ENCODE results near the gene SLC38A3. TPM values are rescaled to one million over a fixed set of nuclear protein-coding genes. Genes with fewer than 3 reads are reported as not detected.
A peak's percentile ranks its signal among the peaks of the same experiment; 100 is the strongest.

SLC38A3 gene
- total and polyA plus RNA-seq, 2 of the 8 experiments (the other 6 are each of a cell fraction or from before 2014, with no cell fraction given) = 1.2 to 3.7 TPM

GRCh38 chr3:50210510-50211367, 5.7 kb downstream of the SLC38A3 start:
- peak in 1 of 3 experiments; percentile 3; a peak in 1 of 4 replicates for TF ChIP-seq CTCF (IDR thresholded peaks at IDR 0.05; ENCODE audit: control extremely low read depth in 1 of 3, insufficient read depth in 1 of 3, low read depth in 1 of 3, low read length in 3 of 3)
- no peak for TF ChIP-seq SRF (IDR thresholded peaks at IDR 0.05; ENCODE audit: low read depth, low read length)
- TF ChIP-seq SIN3A (conservative IDR thresholded peaks at IDR 0.05 in 1 of 2, IDR thresholded peaks at IDR 0.05 in 1 of 2; ENCODE audit: low read depth in 1 of 2, low read length in 2 of 2) = peak in 1 of 2 experiments; percentile 76; a peak in 2 of 4 replicates
- no peak for TF ChIP-seq SP4 (IDR thresholded peaks at IDR 0.05; ENCODE audit: low read length)
- no peak for TF ChIP-seq YY1 (IDR thresholded peaks at IDR 0.05; ENCODE audit: low read depth, low read length)
- TF ChIP-seq POU5F1 (IDR thresholded peaks at IDR 0.05; ENCODE audit: low read depth, low read length) = peak; percentile 91
- no peak overlapping the region; a peak in 1 of 8 replicates for H3K4me3 ChIP-seq (ENCODE audit: extremely low read depth in 1 of 4, insufficient read depth in 2 of 4, low read depth in 3 of 4, low read length in 4 of 4)
- H3K79me1 ChIP-seq (ENCODE audit: low read depth, low read length) = no peaks in the 10 kb centered on the region
- 76% methylated on average over 13 of the region's 13 CpGs; no CpG with 5 or more reads in 1 of the 2 experiments for whole genome bisulfite sequencing, 2 experiments (ENCODE audit: extremely low coverage in 1 of 2, insufficient coverage in 1 of 2, insufficient read length in 1 of 2, insufficient replicate concordance in 2 of 2, low coverage in 1 of 2, low lambda C conversion rate in 2 of 2, missing lambda C conversion rate in 1 of 2)
- peak overlapping the region; percentile 62 for H4K91ac ChIP-seq (replicated peaks; ENCODE audit: insufficient read length, low read length)
- DNase-seq (ENCODE audit: low read depth in 1 of 2, low spot score in 2 of 2) (no peak), FAIRE-seq (peak; percentile 52)
- peak overlapping the region; percentile 71 for H3K18ac ChIP-seq (ENCODE audit: extremely low read depth, low read length)
- H3K4me2 ChIP-seq (ENCODE audit: insufficient read depth in 1 of 2, low read depth in 2 of 2, low read length in 2 of 2) = peak overlapping the region; percentile 15 to 22; a peak in 2 of 4 replicates
- no peaks in the 10 kb centered on the region for H3K36me3 ChIP-seq (ENCODE audit: control insufficient read depth in 2 of 4, insufficient read depth in 4 of 4, low read length in 3 of 4)
- H2BK20ac ChIP-seq (ENCODE audit: low read length) = 0 out of 2 replicates have a peak overlapping the region, but pooled peaks have one; percentile 48
- no peak overlapping the region for H4K8ac ChIP-seq (ENCODE audit: extremely low read depth, insufficient read depth, low read length)
- H2BK15ac ChIP-seq (ENCODE audit: low read length) = peak overlapping the region; percentile 31; the same call in 1 of the 2 replicates
- H2AFZ ChIP-seq (ENCODE audit: low read length) = no peak overlapping the region
- CTCF ChIA-PET (ENCODE audit: partially characterized antibody) = interaction anchor here (0.6 to 48.1 kb wide), 16 partner anchors 5 to 241 kb away, joined by 3 to 2149 read pairs (median 6); partner anchors contain the start of genes GNAI2, GNAT1, HYAL2 and LSMEM2
- no peaks in the 10 kb centered on the region for H3K79me2 ChIP-seq (ENCODE audit: control insufficient read depth in 1 of 2, insufficient read depth in 2 of 2, low read length in 2 of 2)
- no peaks in the 10 kb centered on the region for H4K20me1 ChIP-seq (replicated peaks in 1 of 2; ENCODE audit: control insufficient read depth in 1 of 2, insufficient read depth in 2 of 2, low read length in 2 of 2)
- H3K56ac ChIP-seq (replicated peaks; ENCODE audit: insufficient read length, low read depth, low read length) = no peak overlapping the region
- H3K4ac ChIP-seq (replicated peaks; ENCODE audit: insufficient read length, low read depth, low read length) = no peak overlapping the region
- H4K5ac ChIP-seq (ENCODE audit: insufficient read length, low read depth, low read length) = no peak overlapping the region
- peak overlapping the region; percentile 75; the same call in 1 of the 2 replicates for H2BK12ac ChIP-seq (ENCODE audit: low read depth, low read length)
- no peak overlapping the region for H3K9ac ChIP-seq (replicated peaks in 1 of 4; ENCODE audit: extremely low read depth in 1 of 4, low read depth in 3 of 4, low read length in 3 of 4)
- H2BK120ac ChIP-seq (replicated peaks; ENCODE audit: low read depth, low read length) = no peak overlapping the region
- H2BK5ac ChIP-seq (ENCODE audit: low read depth, low read length) = 0 out of 2 replicates have a peak overlapping the region, but pooled peaks have one; percentile 12
- H3K9me3 ChIP-seq (ENCODE audit: insufficient read depth in 2 of 2, low read depth in 1 of 2, low read length in 1 of 2) = no peaks in the 10 kb centered on the region
- peaks cover under 1% of the 10 kb centered on the region; the same call in 1 of the 2 replicates for H3K23me2 ChIP-seq (ENCODE audit: low read depth, low read length)
- H3K23ac ChIP-seq (ENCODE audit: insufficient read length) = no peak overlapping the region
- H3K27me3 ChIP-seq (replicated peaks in 1 of 4; ENCODE audit: control insufficient read depth in 3 of 4, extremely low read depth in 1 of 4, insufficient read depth in 3 of 4, low read length in 3 of 4) = peaks cover 2 to 17% (median 11%) of the 10 kb centered on the region in 4 experiments
- no peak overlapping the region for H3K14ac ChIP-seq (ENCODE audit: insufficient read length)
- H2AK5ac ChIP-seq (ENCODE audit: low read depth, low read length) = no peak overlapping the region
- POLR2A ChIA-PET (ENCODE audit: partially characterized antibody) = interaction anchor here (1.2 to 4.3 kb wide), 7 partner anchors 8 to 90 kb away, joined by 3 to 20 read pairs (median 5); no protein-coding TSS in a partner anchor
- peaks cover 0 to 23% (median 11%) of the 10 kb centered on the region in 4 experiments; a peak in 6 of 7 replicates for H3K4me1 ChIP-seq (replicated peaks in 1 of 4; ENCODE audit: control insufficient read depth in 3 of 4, insufficient read depth in 4 of 4, low read length in 3 of 4)
- 0 out of 2 replicates have a peak overlapping the region, but pooled peaks have one; percentile 3 for H3K27ac ChIP-seq (ENCODE audit: low read depth, low read length)

Measured in H1 (cell line).